Inferior parietal cortex (tissue), 1 donor: ENCODE data around the gene NPAS3.

ENCODE experiments used
- DNase-seq: peaks from one replicate; pipeline ENCODE4 v3.0.0-alpha.2; 2016; ENCODE audit errors: extremely low spot score

The NPAS3 gene

DNA sequence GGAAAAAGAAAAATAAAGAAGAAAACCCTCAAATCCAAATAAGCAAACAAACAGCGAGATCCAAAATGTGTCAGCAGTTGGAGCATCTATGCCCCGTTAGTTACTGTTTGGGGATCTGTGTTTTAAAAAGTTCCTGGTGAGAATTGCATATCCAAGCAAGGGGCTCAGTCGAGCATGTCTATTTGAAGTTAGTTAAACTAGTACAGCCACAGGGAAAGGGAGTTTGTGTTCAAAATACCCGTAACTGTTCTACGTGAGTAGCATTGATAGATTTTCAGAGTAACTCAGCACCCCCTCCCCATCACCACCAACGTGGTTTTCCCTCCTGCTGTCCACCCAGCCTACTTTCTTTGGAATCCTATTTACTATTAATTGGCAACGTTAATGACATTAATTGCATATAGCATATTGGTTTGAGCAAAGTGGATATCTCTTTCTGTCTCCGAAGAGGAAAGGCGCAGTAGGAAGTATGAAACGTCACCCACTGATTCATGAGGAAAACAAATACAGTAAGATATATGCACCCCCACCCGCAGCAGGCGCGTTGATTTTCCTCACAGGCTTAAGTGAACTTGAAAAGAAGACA is 1.5 kb downstream of the NPAS3 start:
- DNase-seq = peak; percentile 66

DNA sequence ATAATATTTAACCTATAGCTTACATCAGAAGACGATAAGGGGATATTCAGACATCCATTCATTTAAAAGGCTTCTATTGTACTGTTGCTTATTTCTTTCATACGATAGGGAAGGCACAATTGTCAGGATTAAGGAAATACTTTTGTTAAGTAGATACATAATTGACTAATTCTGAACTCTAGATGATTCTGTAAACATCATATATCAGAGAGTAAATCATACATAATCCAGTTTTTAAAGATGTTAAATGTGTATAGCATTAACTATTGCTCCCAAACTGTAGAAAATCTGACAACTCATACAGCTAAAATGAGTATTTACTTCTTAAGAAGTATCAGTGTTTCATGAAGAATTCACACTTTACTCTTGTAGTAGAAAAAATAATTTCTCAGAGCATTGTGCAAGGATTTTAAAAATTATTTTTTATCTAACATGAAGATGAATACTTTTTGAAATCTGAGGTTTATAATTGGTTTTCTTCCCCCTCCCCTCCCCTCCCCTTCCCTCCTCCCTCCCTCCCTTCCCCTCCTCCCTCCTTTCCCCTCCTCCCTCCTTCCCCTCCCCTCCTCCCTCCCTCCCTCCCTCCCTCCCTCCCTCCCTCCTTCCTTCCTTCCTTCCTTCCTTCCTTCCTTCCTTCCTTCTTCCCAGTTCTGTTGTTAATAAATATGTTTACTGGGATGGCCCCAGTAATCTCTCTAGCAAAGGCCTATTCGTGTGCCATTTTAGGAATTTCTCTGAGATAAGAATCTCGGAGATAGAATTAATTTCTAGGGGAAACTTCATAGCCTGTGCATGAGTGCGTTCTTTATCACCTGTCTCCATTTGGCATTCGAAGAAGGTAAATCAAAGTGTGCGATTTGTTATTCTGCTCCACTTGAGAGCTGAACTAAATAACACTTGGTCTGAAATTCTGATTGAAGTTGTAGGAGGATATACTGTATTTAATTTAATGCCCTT is 2.3 kb downstream of the NPAS3 start:
- DNase-seq = peak; percentile 38

GRCh38 chr14:32941668-32942065 is 3.0 kb downstream of the NPAS3 start:
- DNase-seq = no peak

DNA sequence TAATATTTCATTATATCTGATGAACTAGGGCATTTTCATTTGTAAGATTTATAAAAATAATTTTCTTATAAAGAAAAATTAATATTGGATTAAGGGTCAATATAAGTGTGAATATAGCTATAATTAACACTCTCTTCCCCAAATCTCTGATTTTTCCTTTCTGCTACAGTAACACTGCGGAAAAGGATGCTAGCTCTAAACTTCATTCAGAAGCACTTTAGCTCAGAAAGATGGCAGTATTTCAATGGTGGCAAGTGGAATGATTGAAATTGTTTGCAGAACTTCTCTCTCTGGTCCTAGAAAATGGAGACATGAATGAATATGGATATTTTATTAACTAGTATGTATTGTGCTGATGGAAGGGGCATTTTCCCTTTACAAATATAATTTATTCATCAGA is 8.4 kb downstream of the NPAS3 start:
- DNase-seq = no peak

DNA sequence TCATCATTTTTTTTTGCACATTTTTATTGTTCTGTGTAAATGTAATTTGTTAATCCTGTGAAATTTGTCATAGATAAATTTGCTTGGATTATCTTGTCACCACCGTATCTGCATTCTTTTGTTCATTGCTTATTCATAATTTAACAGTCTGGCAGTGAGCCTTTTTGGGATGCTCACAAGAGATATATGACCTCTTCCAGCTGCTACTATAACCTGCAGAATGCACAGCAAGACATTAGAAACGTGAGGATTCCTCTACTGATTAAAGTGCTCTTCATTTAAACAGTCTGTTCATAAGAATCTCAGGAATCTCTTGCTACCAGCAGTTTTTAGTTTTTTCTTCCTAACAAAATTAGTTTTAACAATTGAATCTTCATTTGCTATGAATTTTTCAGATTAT is 9.1 kb downstream of the NPAS3 start:
- no peak for DNase-seq

DNA sequence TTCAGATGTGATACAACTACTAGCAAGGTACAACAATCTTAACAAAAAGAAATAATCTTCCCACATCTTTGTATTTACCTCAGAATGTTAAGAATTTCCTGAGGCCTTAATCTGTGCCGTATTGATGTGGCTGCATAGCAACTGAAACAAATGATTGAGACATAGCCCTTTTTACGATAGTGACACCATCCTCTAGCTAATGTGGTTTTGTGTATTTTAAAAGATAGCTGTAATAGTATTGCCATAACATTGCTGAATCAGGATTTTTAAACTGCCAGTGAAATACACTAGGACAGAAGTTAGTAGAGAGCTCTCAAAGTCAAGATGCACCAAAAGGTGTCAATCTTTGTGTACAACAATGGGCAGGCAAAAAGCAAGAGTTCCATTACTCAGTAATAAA is 11.9 kb downstream of the NPAS3 start:
- no peak for DNase-seq

DNA sequence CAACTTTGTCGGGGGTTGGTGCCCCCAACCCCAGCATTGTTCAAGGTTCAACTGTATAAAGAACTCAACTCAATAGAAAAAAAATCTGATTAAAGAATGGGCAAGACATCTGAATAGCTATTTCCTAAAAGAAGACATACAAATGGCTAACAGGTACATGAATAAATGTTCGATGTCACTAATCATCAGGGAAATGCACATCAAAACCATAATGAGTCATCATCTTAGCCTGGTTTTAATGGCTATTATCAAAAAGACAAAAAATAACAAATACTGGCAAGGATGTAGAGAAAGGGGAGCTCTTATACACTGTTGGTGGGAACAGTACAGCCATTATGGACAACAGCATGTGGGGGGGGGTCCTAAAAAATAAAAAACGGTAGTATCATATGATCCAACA is 28.7 kb downstream of the NPAS3 start:
- no peak for DNase-seq

- DNase-seq = no peak
Observed at GRCh38 chr14:32968972-32969544, 30.4 kb downstream of the NPAS3 start.

DNA sequence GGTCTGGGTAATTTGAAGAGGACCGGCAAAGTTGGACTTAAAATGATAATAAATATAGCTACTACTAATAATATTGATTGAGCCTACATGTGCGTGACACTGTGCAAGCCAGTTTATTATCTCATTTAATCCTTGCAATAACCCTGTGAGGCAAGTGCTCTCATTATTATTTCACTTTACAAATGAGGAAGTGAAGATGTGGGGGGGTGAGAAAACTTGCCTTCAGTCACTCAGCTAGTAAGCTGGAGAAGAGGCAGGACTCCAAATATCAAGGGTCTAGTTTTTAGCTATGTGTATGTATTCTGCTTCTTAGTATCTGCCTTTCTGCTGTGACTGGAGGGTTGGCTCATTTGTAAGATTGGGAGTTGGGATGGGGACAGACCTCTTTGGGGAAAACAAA is 39.2 kb downstream of the NPAS3 start:
- no peak for DNase-seq

- no peak for DNase-seq
Observed at GRCh38 chr14:32978691-32979255, 40.1 kb downstream of the NPAS3 start.

- DNase-seq = no peak
Observed at GRCh38 chr14:32980178-32980901, 41.7 kb downstream of the NPAS3 start.

DNA sequence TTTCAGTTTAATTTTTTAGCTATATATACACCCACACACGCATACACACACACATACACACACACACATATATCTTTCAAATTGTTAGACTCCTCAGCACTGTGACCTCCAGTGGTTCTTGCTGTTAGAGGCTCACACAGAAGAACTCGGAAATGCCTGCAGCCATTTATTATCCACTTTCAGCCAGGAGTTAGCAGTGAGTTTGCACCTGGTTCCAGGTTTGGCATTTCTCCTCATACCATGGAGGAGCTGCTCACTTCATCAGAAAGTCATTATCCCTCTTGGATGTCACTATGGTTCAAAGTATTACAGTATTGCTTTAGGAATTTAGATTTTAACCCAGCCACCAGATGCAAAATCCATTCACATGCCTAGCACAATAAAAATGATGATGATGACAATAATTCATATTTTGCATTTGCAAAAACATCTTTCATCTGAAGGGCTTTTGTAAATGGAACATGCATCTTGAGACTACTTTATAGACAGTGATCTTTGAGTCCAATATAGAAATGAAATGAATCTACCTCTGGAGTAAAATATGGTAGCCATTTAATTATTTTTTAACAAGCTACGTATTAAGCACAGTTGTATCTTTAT is 42.3 kb downstream of the NPAS3 start:
- no peak for DNase-seq

DNA sequence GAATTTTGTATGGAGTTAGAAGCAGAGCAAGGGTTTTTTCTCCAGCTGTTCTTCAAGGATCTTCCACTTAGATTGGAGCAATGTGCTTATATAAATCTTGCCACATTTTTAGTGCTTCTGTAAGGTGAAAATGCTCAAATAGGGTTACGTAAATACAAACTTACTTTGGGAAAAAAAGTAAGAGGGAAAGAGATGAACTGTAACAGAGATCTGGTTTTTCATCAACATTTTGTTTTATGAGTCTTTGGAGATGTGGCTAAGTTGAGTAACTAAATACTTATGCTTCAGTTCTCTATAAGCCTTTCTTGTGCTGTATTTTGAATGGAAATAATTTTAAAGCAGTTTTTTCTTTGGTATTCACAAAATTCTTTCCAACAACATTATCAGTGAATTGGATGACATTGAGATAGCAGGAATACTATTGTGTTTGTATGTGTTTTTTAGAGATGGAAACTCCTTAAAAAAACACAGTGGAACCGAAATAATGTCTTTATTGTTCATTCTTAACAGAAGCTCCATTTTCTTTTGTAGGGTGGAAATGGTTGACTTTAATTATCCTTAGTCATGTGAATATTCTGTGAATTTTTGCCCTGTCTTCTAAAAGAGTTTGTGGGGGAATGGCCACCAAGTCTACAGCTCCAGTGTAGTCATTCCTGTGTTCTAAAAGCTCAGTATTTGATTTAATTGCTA is 45.7 kb downstream of the NPAS3 start:
- DNase-seq = peak; percentile 58

GRCh38 chr14:32985866-32986265 is 47.2 kb downstream of the NPAS3 start:
- DNase-seq = peak; percentile 51

GRCh38 chr14:32986791-32987540 is 48.3 kb downstream of the NPAS3 start:
- peak; percentile 81 for DNase-seq

GRCh38 chr14:32991691-32992090 is 53.0 kb downstream of the NPAS3 start:
- no peak for DNase-seq

- no peak for DNase-seq
Observed at GRCh38 chr14:32993921-32994320, 55.2 kb downstream of the NPAS3 start.

- DNase-seq = no peak
Observed at GRCh38 chr14:32996343-32996742, 57.7 kb downstream of the NPAS3 start.

- no peak for DNase-seq
Observed at GRCh38 chr14:32998433-32998832, 59.8 kb downstream of the NPAS3 start.

DNA sequence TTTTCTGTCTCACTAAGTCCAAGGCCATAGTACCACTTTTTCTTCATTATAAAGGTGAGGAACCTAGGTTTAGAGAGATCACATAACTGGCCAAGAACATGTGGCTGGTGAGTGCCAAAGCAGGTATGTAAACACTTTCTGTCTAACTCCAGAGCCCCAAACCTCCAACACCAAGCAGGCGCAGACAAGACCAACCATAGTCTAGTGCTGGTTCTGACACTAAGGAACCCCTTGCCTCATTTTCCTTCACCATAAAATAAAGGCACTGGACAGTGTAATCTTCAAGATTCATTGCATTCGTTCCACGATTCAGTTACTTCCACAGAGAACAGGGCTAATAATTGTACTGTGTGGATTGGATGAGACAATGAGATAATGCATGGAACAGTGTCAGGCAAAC is 71.0 kb downstream of the NPAS3 start:
- DNase-seq = no peak
